ENCODE measurements around the gene MRTFA.

The MRTFA gene

DNA sequence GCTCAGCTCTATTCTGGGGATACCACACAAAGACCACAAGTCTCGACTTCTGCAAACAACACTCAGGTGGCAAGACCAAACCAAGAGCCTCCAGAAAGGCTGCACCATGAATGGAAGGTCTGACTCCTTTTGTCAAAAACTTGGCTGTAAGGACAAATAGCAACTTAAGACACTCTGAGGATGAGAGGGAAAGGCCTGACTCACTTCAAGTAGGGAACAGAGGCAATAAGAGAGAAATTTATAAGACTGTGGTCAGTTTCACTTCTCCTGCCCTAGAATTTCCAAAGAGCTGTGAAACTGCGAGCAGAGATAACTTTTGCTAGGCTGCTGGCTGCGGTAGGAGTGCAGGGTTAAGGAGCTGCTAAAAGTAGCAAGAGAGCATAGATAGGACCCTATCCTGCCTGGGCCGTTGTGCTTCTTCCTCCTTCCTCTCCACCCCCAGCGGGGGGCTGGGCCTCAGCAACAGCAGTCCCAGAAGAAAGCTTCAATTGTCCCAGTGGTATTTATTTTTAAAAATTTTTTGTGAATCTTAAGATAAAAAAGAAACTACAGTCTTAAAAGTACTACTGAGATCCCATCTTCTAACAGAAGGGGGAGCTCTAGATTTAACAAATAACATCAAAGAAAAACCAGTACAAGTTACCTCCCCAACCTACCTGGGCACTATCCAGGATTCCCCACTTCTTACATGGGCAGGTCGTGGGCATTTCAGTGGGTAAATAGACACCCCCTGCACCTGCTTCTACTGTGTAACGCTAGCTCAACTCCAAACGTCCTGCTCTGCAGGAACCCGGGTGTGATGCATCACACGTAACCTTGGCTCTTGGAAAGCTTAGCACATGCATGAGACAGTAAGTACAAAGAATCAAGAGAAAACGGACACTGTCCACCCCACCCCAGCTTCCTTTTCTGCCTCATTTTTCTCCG lies 199.8 kb downstream of the MRTFA start:
- Mint-ChIP-seq H3K27ac (peak overlapping the region; percentile 90), H3K36me3 (ENCODE audit: low read depth) (peaks cover 32% of the 10 kb centered on the region), H3K27me3 (no peaks in the 10 kb centered on the region), H3K9me3 (no peaks in the 10 kb centered on the region), H3K4me3 (peak overlapping the region; percentile 57), H3K4me1 (ENCODE audit: low read depth) (peaks cover 95% of the 10 kb centered on the region)

GRCh38 chr22:40434745-40435144 lies 201.8 kb downstream of the MRTFA start:
- Mint-ChIP-seq H3K4me1 (ENCODE audit: low read depth) (peaks cover 78% of the 10 kb centered on the region), H3K27me3 (no peaks in the 10 kb centered on the region), H3K36me3 (ENCODE audit: low read depth) (peaks cover 41% of the 10 kb centered on the region), H3K27ac (peak overlapping the region; percentile 55), H3K4me3 (no peak overlapping the region), H3K9me3 (no peaks in the 10 kb centered on the region)

- Mint-ChIP-seq H3K4me1 (ENCODE audit: low read depth) (peaks cover 73% of the 10 kb centered on the region), H3K9me3 (no peaks in the 10 kb centered on the region), H3K4me3 (no peak overlapping the region), H3K27me3 (no peaks in the 10 kb centered on the region), H3K36me3 (ENCODE audit: low read depth) (peaks cover 46% of the 10 kb centered on the region), H3K27ac (peak overlapping the region; percentile 52)
Measured at GRCh38 chr22:40434106-40434505, 202.4 kb downstream of the MRTFA start.

- no peaks in the 10 kb centered on the region for H3K27me3 Mint-ChIP-seq
- H3K36me3 Mint-ChIP-seq (ENCODE audit: low read depth), result peaks cover 52% of the 10 kb centered on the region
- H3K4me3 Mint-ChIP-seq, result no peak overlapping the region
- H3K9me3 Mint-ChIP-seq, result no peaks in the 10 kb centered on the region
- H3K4me1 Mint-ChIP-seq (ENCODE audit: low read depth), result peaks cover 67% of the 10 kb centered on the region
- H3K27ac Mint-ChIP-seq, result peak overlapping the region; percentile 52
Measured at GRCh38 chr22:40433416-40434090, 203.0 kb downstream of the MRTFA start.

GRCh38 chr22:40432625-40433024 lies 203.9 kb downstream of the MRTFA start:
- H3K36me3 Mint-ChIP-seq (ENCODE audit: low read depth), result peaks cover 56% of the 10 kb centered on the region
- H3K27me3 Mint-ChIP-seq, result no peaks in the 10 kb centered on the region
- H3K9me3 Mint-ChIP-seq, result no peaks in the 10 kb centered on the region
- H3K27ac Mint-ChIP-seq, result no peak overlapping the region
- H3K4me3 Mint-ChIP-seq, result no peak overlapping the region
- H3K4me1 Mint-ChIP-seq (ENCODE audit: low read depth), result peaks cover 58% of the 10 kb centered on the region

- Mint-ChIP-seq H3K4me1 (ENCODE audit: low read depth) (peaks cover 54% of the 10 kb centered on the region), H3K27ac (no peak overlapping the region), H3K36me3 (ENCODE audit: low read depth) (peaks cover 57% of the 10 kb centered on the region), H3K27me3 (no peaks in the 10 kb centered on the region), H3K9me3 (no peaks in the 10 kb centered on the region), H3K4me3 (no peak overlapping the region)
Measured at GRCh38 chr22:40432157-40432556, 204.4 kb downstream of the MRTFA start.

- H3K4me1 Mint-ChIP-seq (ENCODE audit: low read depth), result peaks cover 42% of the 10 kb centered on the region
- H3K27me3 Mint-ChIP-seq, result no peaks in the 10 kb centered on the region
- no peaks in the 10 kb centered on the region for H3K9me3 Mint-ChIP-seq
- no peak overlapping the region for H3K4me3 Mint-ChIP-seq
- H3K36me3 Mint-ChIP-seq (ENCODE audit: low read depth), result peaks cover 62% of the 10 kb centered on the region
- H3K27ac Mint-ChIP-seq, result no peak overlapping the region
Measured at GRCh38 chr22:40430991-40431390, 205.5 kb downstream of the MRTFA start.

DNA sequence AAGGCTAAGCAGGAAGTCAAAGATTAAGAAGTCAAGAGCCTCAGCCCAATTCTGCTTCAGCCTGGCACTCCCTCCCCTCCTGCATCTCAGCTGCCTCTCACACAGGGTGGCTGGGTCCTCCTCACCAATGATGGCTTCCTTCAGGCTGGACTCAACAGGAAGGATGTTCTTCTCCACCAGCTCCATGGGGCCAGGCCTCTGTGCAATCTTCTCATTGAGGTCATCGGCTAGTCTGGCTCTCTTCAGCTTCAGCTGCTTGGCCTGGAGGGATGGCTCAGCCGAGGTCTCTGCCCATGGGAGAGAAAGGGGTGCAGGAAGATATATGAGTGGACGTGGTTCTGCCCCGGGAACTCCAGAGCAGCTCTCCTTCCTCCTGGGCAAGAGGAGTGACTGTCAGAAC lies 207.0 kb downstream of the MRTFA start:
- no peaks in the 10 kb centered on the region for H3K27me3 Mint-ChIP-seq
- no peak overlapping the region for H3K4me3 Mint-ChIP-seq
- no peak overlapping the region for H3K27ac Mint-ChIP-seq
- H3K4me1 Mint-ChIP-seq (ENCODE audit: low read depth), result peaks cover 27% of the 10 kb centered on the region
- no peaks in the 10 kb centered on the region for H3K9me3 Mint-ChIP-seq
- peaks cover 53% of the 10 kb centered on the region for H3K36me3 Mint-ChIP-seq (ENCODE audit: low read depth)

GRCh38 chr22:40428796-40429195 lies 207.7 kb downstream of the MRTFA start:
- Mint-ChIP-seq H3K9me3 (no peaks in the 10 kb centered on the region), H3K27me3 (no peaks in the 10 kb centered on the region), H3K4me1 (ENCODE audit: low read depth) (peaks cover 20% of the 10 kb centered on the region), H3K27ac (no peak overlapping the region), H3K4me3 (no peak overlapping the region), H3K36me3 (ENCODE audit: low read depth) (peaks cover 48% of the 10 kb centered on the region)

DNA sequence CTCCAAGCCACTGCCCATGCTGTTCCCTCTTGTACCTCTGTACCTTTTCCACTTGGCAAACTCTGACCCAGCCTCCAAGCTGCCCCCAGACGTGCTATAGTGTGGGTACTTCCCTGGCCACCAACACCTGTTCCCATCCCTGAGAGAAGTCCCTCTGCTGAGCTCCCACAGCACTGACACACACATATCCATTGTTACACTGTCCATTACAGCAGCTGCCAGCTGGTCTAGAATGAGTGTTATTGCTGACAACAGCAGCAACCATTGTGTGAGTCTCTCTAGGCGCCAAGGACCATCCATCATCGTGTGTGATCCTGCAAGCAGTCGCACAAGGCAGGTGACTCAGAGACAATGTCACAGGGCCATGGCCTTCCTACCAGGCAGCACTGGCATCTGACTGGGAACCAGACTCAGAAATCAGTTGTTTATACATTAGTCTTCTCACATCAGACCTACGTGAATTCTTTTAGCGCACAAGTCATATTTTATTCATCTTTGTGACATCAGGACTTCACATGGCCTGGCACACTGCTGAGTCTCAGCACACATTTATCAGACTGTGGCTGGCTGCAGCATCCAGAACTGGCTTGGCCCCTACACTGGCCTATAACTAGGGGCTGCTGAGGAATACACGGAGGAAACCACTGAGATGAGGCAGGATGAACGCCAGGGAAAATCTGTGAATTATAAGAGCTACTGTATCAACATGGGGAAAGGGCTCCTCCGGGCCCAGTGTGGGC lies 209.8 kb downstream of the MRTFA start:
- Mint-ChIP-seq H3K4me1 (ENCODE audit: low read depth) (no peaks in the 10 kb centered on the region), H3K4me3 (no peak overlapping the region), H3K36me3 (ENCODE audit: low read depth) (peaks cover 52% of the 10 kb centered on the region), H3K9me3 (no peaks in the 10 kb centered on the region), H3K27ac (peak overlapping the region; percentile 55), H3K27me3 (no peaks in the 10 kb centered on the region)

DNA sequence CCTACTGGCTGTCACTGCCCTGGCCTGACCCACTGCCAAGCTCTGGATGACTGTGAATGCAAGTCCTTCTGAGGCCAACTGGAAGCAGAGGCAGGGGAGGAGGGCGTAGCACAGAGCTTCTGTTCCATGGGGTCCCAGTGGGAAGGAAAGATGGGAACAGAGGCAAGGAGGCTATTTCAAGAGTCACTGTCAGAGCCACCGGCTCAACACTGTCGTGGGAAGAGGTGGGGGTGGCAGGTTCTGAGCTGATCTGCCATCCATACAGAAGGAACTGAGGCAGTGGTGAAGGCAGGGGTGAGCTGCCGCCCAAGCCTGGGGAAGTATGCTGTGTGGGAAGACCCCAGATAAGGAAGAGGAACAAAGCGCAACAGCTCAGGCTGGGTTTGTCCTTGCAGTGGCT lies 211.4 kb downstream of the MRTFA start:
- H3K4me3 Mint-ChIP-seq, result no peak overlapping the region
- no peaks in the 10 kb centered on the region for H3K27me3 Mint-ChIP-seq
- no peak overlapping the region for H3K27ac Mint-ChIP-seq
- peaks cover 47% of the 10 kb centered on the region for H3K36me3 Mint-ChIP-seq (ENCODE audit: low read depth)
- H3K9me3 Mint-ChIP-seq, result no peaks in the 10 kb centered on the region
- no peaks in the 10 kb centered on the region for H3K4me1 Mint-ChIP-seq (ENCODE audit: low read depth)

DNA sequence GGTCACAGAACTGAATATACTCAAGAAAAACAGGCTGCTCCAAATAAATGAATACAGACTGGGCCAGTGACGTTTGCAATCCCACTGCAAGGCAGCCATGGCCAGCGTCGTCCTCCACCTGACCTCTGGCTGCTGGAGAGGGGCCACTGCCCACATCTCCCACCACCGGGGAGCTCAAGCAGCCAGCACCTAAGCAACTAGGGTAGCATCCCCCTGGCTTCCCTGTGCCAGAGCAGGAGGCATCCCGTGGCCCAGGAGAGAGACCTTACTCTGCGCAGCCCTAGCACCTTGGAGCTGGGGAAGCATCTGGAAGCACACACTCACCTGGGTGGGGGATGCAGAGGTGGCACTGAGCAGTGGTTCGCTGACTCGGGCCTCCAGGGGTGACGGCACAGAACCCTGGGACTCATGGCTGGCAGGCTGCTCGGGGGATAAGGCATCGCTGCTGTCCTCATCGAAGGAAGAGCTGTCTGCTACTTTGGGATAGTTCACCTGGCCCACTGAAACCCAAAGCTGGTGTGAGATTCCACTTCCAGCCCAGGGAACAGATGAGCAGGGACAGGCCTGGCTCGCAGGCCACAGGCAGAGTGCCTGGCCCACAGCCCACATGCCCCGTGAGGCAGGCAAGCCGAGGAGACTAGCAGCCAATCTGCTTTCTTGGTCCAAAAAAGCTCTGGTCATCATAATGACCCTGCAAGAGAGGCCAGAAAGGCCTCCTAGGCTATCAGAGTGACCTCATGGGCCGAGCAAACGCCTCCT lies 212.5 kb downstream of the MRTFA start:
- no peaks in the 10 kb centered on the region for H3K9me3 Mint-ChIP-seq
- H3K27ac Mint-ChIP-seq, result peak overlapping the region; percentile 41
- peaks cover 4% of the 10 kb centered on the region for H3K4me1 Mint-ChIP-seq (ENCODE audit: low read depth)
- H3K27me3 Mint-ChIP-seq, result no peaks in the 10 kb centered on the region
- no peak overlapping the region for H3K4me3 Mint-ChIP-seq
- H3K36me3 Mint-ChIP-seq (ENCODE audit: low read depth), result peaks cover 38% of the 10 kb centered on the region

DNA sequence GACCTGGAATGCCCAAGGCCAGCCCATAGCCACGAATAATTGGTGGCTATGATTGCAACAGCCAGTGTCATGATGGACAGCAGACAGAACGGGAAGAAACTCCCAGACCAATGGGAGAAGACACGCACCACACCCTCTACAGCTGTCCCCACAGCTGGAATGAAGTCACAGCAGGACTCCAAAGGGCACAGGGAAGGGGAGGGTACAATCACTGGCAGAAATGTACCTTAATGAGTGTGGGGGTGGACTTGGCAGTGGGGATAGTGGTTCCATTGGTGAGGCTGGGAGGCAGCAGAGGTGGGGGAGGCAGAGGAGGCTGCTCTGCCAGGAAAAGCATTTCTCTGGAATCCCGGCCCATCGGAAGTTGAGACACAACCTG lies 213.2 kb downstream of the MRTFA start:
- H3K9me3 Mint-ChIP-seq, result no peaks in the 10 kb centered on the region
- no peaks in the 10 kb centered on the region for H3K27me3 Mint-ChIP-seq
- H3K36me3 Mint-ChIP-seq (ENCODE audit: low read depth), result peaks cover 32% of the 10 kb centered on the region
- H3K4me3 Mint-ChIP-seq, result no peak overlapping the region
- peak overlapping the region; percentile 60 for H3K27ac Mint-ChIP-seq
- H3K4me1 Mint-ChIP-seq (ENCODE audit: low read depth), result peaks cover 4% of the 10 kb centered on the region

DNA sequence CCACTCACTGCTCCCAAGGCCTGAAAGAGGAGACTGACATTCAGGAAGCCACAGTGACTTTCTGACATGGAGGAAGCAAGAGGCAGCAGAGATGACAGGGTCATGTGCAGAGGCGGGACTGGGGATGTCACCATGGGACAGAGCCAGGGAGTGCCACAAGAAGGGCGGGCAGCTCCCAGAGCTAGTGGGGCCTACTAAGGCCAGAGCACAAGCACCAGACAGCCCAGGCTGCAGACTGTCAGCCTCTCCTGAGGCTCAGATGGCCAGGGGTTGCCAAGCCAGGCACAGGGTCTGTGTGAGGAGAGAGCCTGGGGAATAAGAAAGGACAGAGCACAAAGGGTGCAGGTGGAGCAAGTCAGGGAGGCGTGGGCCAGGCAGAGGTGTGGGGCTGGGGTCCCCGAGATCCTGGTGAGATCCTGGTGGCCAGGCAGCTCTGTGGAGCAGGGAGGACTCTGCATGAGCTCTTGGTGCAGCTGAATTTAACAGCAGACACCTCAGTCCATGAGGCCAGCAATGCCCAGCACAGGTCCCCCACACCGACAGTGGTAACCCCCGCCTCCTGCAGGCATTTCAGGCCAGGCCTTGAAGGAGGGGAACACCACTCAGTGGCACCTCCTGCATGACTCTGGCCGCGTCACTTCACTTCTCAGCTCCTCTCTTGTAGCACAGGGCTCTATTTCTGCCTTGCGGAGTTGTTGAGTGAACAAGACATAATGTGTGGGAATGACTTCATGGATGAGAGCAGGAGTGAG lies 213.8 kb downstream of the MRTFA start:
- Mint-ChIP-seq H3K9me3 (no peaks in the 10 kb centered on the region), H3K4me1 (ENCODE audit: low read depth) (peaks cover 4% of the 10 kb centered on the region), H3K36me3 (ENCODE audit: low read depth) (peaks cover 30% of the 10 kb centered on the region), H3K27me3 (no peaks in the 10 kb centered on the region), H3K4me3 (no peak overlapping the region), H3K27ac (peak overlapping the region; percentile 60)

Measured in stimulated activated naive CD8-positive, alpha-beta T cell treated with anti-CD3 and anti-CD28 coated beads, Interleukin-15, Interleukin-2, amounts not matched to agents 100 ng/mL and 50 ng/mL, for 24 hours (primary cell).